OCI-M2 (cell line): ENCODE results near the gene B4GAT1.
"Not testable (repeated sequence)": the region's sequence is repeated elsewhere in the genome, so short reads cannot be mapped to it uniquely, and the experiment has no call there.

ENCODE experiments used
- DNase-seq: peaks from one replicate; lab custom pipeline; 2025; ENCODE audit not compliant: unreplicated experiment; lab: John Stamatoyannopoulos, UW

B4GAT1 gene

DNA sequence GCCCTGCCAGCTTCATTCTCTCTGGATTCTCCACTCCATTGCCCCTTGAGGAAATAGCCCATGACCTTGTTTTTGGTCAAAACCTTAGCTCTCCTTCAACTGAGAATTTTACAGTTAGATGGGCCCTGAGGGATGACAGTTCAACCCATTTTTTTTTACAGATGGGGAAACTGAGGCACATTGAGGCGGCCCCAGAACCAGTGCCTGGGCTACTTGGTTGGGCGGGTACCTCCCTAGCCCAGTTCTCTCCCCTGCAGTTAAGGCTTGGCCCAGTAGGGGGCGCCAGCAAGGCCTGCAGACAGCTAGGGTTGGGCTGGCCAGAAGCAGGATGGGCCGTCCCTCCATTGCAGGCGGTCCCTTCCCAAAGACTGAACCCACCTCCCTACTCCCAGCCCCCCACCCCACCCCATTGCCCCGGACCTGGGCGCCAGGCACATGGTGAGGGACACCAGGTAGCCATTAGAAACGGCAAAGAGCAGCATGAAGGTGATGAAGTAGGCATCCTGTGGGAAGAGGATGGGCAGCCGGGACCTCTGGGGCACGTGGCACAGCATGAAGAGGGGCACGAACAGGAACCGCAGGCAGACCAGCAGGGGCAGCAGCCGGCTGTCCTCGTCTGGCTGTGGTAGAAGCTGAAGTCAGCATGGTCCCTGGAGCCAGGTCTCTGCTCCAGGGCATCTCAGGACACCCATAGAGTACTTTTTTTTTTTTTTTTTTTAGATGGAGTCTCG is 16.5 kb upstream of the B4GAT1 start:
- DNase-seq, result no peak

DNA sequence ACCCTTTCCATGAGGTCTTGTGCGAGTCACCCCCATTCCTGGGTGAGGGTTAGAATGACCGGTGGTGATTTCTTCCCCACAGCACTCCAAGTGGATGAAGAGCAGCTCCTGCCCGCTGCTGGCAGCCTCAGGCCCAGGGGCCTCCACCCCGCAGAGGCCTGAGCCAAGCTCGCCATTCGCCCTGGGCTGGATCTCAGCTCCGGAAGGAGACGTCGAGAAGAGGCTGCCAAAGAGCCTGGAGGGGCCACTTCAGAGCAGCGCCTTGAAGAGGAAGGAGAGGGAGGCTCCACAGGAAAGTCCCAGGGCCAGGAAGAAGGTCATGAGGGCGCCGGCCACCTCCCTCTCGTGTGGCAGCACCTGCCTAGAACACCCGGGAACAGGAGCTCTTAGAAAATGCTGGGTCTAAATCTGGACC is 15.8 kb upstream of the B4GAT1 start:
- DNase-seq, result no peak

DNA sequence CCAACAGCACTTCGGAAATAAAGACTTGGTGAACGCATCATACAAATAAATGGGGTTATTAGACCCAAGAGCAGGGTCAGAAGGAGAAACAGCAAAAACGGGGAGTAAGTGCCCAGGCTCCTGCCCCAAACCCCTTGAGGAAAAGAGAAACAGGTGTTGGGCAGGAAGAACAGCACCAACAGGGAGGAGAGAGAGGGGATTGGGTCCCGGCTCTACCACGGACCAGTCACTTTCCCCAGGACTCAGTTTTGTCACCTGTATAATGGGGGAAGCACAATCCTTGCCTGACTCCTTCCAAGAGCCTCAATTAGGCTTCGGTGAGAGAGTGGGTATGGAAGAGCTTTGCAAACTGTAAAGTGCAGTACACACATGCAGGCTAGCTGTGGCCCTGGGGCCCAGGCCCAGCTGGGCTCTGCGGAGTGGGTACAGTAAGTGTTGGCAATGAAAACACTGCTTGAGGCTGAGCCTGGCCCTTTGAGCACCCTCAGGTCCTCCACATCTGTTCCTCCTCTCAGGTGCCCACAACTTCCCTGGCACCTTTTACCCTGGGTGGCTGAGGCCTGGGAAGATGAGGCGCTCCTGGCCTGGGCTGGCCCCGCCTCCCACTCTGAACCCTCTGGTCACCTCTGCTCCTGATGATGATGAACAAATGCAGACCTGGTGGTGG is 15.2 kb upstream of the B4GAT1 start:
- no peak for DNase-seq

DNA sequence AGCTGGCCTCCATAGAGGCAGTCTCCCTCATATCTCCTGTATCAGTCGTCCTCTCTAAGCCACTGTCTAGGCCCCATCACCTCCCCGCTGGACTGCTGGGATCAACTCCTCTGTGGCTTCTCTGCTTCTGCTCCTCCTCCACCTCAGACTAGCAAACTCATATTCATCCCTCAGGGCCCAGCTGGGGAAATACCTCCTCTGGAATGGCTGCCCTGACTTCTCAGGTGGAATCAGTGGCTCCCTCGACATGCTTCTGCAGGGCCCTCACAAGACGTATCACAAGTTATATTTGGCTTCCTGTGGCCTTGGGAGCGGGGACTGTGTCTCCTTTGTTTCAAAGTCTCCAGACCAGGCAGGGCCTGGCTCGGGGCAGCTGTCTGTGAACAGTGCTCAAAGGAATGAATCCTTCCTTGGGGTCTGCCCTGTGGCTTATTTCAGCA is 14.1 kb upstream of the B4GAT1 start:
- no peak for DNase-seq

DNA sequence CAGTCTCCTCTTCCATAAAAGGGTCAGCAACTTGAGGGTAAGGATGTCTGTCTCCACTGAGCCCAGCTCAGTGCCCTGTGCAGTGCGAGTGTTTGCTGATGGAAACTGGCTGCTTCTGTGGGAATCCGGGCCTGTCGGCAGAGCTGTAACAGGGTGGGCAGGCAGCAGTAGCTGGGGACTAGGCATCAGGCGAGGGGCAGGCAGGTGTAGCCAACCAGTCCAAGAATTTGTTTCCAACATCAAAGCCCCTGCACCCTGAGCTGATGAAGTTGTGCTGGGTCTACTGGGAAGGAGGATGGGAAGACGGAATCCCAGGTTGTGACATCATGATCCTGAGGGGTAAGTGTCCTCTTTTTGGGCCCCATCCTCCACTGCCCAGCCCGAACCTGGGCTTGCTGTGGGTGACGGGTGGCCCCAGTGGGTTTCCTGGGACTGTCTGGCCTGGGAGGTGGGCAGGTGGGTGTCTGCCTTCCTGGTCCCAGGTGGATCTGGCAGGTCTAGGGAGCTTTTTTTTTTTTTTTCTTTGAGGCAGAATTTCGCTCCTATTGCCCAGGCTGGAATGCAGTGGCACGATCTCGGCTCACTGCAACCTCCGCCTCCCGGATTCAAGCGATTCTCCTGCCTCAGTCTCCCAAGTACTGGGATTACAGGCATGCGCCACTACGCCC is 13.1 kb upstream of the B4GAT1 start:
- DNase-seq, result no peak

DNA sequence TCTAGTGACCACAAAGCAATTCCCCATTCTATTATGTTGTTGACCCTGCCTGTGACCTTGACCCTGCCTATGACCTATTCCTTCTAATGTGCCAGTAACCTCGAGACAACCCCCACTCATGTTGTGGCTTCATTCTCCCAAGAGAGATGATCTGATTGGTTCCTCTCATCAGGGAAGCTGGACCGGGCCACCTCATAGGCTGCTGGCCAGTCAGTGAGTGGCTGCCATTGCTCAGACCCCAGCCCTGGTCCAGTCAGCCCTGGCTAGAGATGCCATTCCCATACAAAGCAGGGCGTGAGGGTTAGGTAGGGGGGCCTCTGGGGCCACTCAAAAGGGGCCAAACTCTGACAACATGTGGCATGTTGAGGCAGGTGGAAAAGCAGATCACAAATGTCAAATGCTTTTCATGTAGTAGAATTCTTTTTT is 12.2 kb upstream of the B4GAT1 start:
- DNase-seq, result no peak

DNA sequence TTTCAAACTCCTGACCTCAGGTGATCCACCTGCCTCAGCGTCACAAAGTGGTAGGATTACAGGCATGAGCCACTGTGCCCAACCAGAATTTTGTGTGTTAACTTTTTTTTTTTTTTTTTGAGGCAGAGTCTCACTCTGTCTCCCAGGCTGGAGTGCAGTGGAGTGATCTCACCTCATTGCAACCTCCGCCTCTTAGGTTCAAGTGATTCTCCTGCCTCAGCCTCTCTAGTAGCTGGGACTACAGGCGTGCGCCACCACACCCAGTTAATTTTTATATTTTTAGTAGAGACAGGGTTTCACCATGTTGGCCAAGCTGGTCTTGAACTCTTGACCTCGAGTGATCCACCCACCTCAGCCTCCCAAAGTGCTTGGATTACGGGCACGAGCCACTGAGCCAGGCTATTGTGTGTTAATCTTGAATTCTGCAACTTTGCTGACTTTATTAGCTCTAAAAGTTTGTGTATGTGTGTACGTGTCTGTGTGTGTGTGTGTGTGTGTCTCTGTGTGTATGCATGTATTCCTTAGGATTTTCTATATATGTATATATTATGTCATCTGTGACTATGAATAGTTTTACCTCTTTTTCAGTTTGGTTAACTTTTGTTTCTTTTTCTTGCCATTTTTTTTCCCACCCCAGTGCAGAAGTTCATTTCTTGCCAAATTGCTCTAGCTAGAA is 3.3 kb upstream of the B4GAT1 start:
- DNase-seq, result not testable (repeated sequence)

DNA sequence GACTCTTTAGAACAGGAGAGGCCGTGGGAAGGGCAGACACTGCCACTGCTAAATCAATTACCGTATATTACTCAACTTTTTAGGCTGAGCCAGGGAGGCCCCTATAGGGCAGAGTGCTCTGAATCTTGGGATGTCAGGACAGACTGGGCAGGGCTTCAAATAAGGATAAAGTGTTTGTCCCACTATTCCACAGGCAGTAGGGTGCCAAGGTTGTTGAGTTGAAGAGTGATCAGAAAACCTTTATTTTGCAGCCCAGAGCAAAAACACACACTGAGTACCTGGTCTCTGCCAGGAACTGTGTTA is 1.6 kb upstream of the B4GAT1 start:
- DNase-seq, result no peak

DNA sequence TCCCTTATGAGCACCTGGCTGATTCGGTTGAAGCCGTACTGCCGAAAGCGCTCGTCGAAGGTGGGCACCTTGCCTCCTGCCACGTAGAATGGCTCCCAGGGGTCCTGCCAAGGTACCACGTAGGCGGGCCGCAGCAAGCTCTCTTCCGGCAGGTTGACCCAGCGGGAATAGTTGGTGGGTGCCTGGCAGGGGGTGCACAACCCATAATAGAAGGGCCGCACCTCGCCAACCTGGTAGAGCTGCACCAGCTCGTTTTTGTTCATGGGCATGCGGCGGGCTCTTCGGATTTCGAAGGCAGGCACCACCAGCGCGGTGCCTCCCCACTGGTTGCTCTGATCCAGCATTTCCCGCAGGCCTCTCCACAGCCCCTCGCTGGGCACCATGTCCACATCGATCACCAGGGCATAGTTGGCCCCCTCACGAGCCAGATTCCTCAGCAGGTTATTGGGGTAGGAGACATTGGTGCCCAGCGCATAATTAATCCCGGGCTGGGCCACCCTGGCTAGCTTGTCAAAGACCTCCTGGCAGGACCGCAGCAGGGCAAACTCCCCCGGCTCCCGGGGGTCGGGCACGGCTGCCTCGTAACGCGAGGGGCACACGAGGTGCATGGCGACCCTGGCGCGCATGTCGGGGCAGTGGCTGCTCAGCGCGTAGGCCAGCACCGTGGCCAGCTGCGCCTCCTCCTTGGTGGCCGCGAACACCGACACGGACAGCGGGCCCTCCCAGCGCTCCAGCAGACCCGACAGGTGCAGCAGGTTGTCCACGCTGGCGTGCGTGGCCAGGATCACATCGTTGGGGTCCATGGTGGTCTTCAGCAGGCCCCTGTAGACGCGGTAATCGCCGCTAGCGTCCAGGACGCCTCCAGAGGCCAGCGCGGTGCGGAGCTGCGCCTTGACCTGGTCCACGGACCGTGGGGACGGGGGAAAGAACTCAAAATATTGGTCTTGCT is 679 bp downstream of the B4GAT1 start:
- DNase-seq, result no peak

DNA sequence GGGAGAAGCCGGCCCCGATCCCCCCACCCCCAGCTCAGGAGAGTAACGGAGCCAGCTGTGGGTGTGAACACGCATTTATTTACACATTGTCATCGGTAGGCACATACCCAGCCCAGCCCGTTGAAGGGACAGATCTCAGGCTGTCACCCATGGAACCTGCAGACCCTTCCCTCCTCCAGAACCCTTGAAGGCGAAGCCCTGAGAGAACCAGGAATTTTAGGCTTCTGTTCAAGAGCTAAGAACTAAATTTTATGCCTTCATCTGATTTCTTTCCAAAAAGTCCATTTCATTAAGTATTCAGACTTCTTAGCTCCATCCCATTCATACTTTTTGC is 2.1 kb downstream of the B4GAT1 start:
- DNase-seq, result no peak

DNA sequence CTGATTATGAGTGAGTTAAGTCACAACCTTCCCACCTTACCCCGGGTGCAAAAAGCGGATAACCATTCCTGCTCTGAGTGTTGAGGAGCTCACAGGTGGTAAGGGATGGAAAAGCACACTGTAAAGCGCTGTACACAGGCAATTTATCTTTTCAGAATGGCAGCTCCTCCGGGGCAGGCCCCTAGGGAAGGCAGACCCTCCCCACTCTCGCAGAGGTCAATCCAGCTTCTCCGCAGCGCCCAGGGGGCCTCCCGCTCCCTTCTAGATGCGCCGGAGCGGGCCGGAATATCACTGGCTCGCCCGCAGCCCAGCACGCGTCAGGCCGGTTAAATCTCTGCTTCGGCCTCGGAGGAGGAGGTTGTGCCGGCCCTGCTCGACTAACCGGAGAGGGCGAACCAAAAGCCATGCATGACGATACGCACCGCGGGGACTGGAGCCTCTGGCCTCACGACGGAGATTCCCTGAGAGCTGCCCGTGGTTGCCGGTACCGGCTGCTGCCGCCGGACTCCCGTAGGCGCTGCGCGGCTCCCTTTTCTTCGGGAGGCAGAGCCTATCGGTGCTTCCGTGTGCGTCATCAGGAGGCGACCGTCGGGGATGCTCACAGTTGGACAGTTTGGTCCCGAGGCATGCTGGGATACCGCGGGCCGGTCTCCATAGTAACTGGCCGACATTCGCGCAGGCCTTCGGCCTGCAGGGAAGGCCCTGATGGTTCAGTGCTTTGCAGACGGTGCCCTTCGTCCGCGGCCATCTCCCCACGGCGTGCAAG is 2.7 kb downstream of the B4GAT1 start, which contains the start of gene BRMS1:
BRMS1 (minus strand) TSS at position 555 of the 766 bp plus-strand sequence. CDS start 2,870 bp downstream, outside the sequence.
- peak; percentile 64 for DNase-seq

DNA sequence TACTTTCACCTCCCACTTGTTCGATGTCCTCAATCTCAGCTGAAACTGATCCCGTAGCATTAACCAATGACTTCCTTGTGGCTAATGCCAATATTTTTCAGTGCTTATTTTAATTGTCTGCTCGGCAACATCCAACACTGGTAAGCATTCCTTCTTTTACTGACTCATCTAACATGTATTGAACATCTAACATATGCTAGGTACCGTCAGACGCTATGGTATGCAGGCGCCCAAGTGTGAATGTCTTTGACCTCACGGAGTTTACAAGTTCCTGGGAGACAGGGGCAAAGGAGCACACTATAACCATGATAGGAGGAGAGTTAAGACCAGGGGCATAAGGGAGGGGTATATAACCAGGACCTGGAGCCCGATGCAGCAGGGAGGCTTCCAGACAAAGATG is 4.3 kb downstream of the B4GAT1 start:
- DNase-seq, result no peak

DNA sequence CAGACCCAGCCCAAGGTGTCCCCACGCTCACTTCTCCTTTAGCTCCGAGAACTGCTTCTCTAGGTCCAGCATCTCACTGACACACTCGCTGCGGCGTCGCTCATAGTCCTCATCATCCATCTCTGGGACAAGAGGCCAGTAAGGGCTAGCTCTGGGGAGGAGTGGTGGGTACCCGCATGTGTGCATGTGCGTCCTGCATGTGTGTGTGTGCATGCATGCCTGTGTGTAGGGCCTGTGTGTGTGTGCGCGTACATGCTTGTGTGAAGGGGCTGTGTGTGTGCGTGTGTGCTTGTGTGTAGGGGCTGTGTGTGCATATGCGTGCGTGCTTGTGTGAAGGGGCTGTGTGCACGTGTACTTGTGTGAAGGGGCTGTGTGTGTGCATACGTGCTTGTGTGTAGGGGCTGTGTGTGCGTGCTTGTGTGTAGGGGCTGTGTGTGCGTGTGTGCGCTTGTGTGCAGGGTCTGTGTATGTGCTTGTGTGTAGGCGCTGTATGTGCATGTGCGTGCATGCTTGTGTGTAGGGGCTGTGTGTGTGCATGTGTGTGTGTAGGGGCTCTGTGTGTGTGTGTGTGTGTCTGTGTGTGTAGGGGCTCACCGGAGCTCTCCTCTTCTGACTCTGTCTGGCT is 5.8 kb downstream of the B4GAT1 start:
- no peak for DNase-seq

DNA sequence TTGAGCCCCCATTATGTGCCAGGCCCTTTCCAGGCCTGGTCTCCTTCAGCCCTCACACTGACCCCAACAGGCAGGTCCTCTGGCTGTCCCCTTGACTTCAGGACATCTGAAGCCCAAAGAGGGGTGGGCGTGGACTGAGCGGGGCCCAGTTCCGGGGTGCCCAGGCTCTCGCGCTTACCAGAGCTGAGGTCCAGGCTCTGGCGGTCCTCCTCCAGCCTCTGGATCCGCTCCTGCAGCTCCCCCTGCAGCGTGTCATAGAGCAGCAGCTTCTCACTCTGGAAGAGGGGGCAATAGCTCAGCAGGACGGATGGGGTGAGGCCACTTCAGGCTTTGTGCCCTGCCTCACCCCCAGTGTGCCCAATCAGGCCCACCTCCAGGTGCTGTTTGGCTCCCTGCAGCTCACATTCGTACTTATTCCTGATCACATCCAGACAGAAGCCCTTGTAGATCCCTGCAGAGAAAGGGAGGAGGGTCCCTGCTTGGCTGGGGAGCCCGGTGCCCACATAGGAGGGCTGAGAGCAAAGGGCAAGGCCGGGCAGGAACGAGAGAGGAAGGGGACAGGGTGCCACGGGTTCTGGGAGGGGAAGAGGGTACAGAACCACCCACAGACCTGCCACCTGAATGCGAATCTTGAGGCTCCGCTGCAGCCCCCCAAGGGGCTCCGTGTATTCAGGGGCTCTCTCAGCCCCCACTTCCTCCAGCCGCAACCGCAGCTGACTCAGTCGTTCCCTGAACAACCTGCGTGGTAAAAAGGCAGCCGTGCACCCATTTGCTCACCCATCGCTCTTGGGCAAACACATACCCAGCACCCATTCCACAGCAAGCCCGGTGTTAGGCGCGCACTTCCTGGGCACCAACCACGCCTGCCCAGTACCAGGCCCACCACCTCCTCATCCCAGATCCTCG is 6.6 kb downstream of the B4GAT1 start:
- DNase-seq, result no peak

DNA sequence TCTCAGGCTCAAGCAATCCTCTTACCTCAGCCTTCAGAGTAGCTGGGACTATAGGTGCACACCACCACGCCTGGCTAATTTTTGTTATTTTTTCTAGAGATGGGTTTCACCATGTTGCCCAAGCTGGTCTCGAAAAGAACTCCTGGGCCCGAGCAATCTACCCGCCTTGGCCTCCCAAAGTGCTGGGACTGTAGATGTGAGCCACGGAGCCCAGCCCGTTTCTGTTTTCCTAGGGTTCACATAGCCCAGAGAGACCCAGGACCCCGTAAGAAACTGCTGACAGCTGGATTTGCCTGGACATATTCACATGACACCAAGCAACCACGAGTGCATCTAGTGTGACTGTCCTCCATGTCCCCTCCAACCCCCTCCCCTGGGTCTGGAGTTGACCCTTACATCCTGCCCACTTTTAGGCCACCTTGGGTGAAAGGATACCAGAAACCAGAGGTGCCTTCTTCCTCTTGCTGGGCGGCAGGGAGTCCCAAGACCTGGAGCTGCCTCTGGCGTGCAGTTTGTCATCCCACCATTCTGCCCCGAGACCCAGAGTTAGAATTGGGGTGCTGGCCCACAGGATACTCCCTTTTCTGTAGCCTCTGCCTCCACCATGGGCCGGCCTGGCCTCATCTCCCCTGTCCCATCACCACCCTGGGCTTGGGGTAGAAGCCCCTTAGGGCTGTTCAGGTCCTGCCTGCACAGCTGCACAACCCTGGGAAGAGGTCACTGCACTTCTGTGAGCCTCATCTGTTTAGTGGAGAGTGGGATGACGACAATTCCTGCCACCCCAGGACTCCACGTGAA is 7.5 kb downstream of the B4GAT1 start:
- no peak for DNase-seq

DNA sequence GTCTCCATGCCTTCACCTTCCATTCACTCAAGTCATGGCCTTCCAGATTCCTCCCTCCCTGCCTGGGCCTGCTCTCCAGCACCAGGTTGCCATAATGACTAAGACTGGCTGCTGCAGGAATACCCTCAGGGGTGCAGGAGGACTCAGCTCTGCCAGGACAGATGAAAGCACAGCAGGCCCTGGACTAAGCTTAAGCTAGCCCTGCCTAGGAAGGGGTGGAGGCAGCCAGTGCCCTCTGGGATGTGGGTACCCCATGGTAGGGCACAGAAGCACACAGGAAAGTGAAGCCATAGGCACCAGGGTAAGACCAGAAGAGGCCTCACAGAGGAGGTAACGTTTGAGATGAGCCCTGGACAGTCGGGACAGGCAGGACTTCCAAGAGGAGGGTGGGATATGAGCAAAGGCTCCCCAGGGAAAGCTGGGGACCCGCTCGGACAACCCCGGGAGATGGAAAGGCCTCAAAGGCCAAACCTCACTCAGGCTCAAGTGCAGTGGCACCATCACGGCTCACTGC is 8.2 kb downstream of the B4GAT1 start:
- no peak for DNase-seq
